Measurements from ENCODE around the gene ABHD16A. TPM values are rescaled to one million over a fixed set of nuclear protein-coding genes. Genes with fewer than 3 reads are reported as not detected.

ABHD16A gene
- total and polyA plus RNA-seq, 2 of the 13 experiments (the other 11 are each of a cell fraction or from before 2014, with no cell fraction given) = 43.5 to 45.4 TPM

DNA sequence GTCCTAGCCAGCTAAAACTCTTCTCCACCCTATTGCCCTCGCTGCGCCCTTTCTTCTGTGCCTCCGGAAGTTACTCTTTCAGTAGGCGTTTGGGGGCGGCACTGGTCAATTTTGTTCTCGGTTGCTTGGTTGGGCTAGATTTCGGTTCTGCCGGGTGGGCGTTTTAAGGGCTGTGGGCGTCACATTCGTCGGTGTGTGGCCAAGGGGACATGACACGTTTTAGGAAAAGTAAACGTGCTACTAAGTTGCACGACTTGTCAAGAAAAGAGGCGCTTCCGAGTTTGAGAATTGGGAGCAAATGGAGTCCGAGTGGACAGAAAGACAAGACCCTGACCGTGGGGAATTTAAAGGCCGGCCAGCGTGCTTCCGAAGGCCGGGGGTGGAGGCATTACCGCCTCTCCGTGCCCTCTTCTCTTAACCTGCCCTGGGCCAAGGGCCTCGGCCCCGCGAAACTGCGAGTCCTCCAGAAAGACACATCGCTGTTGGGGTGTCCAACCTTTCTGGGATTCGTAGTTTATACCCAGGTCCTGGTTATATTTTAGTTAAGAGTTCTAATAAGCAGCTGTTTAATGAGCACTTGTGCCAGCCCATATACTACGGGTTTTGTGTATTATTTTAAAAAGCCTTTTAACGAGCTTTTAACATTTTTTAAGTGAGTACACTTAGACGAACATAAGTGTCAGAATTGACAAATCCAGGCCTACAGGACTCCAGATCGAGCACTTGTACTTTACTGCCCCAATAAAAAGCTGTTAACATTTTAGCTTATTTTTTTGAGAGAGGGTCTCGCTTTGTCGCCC is 50.0 kb downstream of the ABHD16A start (continued):
- TF ChIP-seq, protein P1, sequence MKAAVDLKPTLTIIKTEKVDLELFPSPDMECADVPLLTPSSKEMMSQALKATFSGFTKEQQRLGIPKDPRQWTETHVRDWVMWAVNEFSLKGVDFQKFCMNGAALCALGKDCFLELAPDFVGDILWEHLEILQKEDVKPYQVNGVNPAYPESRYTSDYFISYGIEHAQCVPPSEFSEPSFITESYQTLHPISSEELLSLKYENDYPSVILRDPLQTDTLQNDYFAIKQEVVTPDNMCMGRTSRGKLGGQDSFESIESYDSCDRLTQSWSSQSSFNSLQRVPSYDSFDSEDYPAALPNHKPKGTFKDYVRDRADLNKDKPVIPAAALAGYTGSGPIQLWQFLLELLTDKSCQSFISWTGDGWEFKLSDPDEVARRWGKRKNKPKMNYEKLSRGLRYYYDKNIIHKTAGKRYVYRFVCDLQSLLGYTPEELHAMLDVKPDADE (CRISPR knock-in tag; IDR thresholded peaks at IDR 0.05) = no peak
- TF ChIP-seq, protein P2, sequence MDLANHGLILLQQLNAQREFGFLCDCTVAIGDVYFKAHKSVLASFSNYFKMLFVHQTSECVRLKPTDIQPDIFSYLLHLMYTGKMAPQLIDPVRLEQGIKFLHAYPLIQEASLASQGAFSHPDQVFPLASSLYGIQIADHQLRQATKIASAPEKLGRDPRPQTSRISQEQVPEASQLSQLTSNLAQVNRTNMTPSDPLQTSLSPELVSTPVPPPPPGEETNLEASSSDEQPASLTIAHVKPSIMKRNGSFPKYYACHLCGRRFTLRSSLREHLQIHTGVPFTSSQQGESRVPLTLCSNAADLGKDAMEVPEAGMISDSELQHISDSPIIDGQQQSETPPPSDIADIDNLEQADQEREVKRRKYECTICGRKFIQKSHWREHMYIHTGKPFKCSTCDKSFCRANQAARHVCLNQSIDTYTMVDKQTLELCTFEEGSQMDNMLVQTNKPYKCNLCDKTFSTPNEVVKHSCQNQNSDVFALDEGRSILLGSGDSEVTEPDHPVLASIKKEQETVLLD (CRISPR knock-in tag; IDR thresholded peaks at IDR 0.05; ENCODE audit: low read depth) = 0 out of 2 replicates have a peak, but pooled peaks have one; percentile 22
- 0 out of 2 replicates have a peak, but pooled peaks have one; percentile 4 for TF ChIP-seq NFYB (CRISPR knock-in tag; IDR thresholded peaks at IDR 0.05)
- TF ChIP-seq TP53 (CRISPR knock-in tag; conservative IDR thresholded peaks at IDR 0.05) = 0 out of 2 replicates have a peak, but pooled peaks have one; percentile 11
- TF ChIP-seq NFATC3 (CRISPR knock-in tag; IDR thresholded peaks at IDR 0.05) = peak; percentile 85; the same call in 1 of the 2 replicates
- TF ChIP-seq MAFG (CRISPR knock-in tag; IDR thresholded peaks at IDR 0.05) = no peak
- TF ChIP-seq RARA (CRISPR knock-in tag; IDR thresholded peaks at IDR 0.05) = peak; percentile 79
- no peak for TF ChIP-seq PLRG1 (conservative IDR thresholded peaks at IDR 0.05)
- no peak for TF ChIP-seq CEBPB (IDR thresholded peaks at IDR 0.05; ENCODE audit: borderline replicate concordance, low read depth, low read length)
- peak; percentile 33; the same call in 1 of the 2 replicates for TF ChIP-seq PHF21A (CRISPR knock-in tag; IDR thresholded peaks at IDR 0.05)
- TF ChIP-seq, protein P3, sequence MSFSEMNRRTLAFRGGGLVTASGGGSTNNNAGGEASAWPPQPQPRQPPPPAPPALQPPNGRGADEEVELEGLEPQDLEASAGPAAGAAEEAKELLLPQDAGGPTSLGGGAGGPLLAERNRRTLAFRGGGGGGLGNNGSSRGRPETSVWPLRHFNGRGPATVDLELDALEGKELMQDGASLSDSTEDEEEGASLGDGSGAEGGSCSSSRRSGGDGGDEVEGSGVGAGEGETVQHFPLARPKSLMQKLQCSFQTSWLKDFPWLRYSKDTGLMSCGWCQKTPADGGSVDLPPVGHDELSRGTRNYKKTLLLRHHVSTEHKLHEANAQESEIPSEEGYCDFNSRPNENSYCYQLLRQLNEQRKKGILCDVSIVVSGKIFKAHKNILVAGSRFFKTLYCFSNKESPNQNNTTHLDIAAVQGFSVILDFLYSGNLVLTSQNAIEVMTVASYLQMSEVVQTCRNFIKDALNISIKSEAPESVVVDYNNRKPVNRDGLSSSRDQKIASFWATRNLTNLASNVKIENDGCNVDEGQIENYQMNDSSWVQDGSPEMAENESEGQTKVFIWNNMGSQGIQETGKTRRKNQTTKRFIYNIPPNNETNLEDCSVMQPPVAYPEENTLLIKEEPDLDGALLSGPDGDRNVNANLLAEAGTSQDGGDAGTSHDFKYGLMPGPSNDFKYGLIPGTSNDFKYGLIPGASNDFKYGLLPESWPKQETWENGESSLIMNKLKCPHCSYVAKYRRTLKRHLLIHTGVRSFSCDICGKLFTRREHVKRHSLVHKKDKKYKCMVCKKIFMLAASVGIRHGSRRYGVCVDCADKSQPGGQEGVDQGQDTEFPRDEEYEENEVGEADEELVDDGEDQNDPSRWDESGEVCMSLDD (CRISPR knock-in tag; IDR thresholded peaks at IDR 0.05; ENCODE audit: borderline replicate concordance) = no peak
- peak; percentile 25; the same call in 1 of the 2 replicates for TF ChIP-seq PITX1 (CRISPR knock-in tag; IDR thresholded peaks at IDR 0.05)
- TF ChIP-seq MXD4 (CRISPR knock-in tag; IDR thresholded peaks at IDR 0.05) = no peak; the same call in 1 of the 2 replicates
- TF ChIP-seq, protein P4, sequence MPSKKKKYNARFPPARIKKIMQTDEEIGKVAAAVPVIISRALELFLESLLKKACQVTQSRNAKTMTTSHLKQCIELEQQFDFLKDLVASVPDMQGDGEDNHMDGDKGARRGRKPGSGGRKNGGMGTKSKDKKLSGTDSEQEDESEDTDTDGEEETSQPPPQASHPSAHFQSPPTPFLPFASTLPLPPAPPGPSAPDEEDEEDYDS (CRISPR knock-in tag; IDR thresholded peaks at IDR 0.05) = peak; percentile 83
- no peak for TF ChIP-seq ZSCAN20 (CRISPR knock-in tag; IDR thresholded peaks at IDR 0.05; ENCODE audit: borderline replicate concordance)
- no peak; the same call in 1 of the 2 replicates for TF ChIP-seq JUN (CRISPR knock-in tag; IDR thresholded peaks at IDR 0.05)
- 0 out of 2 replicates have a peak, but pooled peaks have one; percentile 20 for TF ChIP-seq ZNF33A (CRISPR knock-in tag; IDR thresholded peaks at IDR 0.05; ENCODE audit: borderline replicate concordance)
- TF ChIP-seq BORCS8-MEF2B (CRISPR knock-in tag; IDR thresholded peaks at IDR 0.05) = no peak; the same call in 1 of the 2 replicates
- TF ChIP-seq, protein P5, sequence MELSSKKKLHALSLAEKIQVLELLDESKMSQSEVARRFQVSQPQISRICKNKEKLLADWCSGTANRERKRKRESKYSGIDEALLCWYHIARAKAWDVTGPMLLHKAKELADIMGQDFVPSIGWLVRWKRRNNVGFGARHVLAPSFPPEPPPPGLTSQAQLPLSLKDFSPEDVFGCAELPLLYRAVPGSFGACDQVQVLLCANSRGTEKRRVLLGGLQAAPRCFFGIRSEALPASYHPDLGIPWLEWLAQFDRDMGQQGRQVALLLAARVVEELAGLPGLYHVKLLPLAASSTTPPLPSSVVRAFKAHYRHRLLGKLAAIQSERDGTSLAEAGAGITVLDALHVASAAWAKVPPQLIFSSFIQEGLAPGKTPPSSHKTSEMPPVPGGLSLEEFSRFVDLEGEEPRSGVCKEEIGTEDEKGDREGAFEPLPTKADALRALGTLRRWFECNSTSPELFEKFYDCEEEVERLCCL (CRISPR knock-in tag; IDR thresholded peaks at IDR 0.05; ENCODE audit: borderline replicate concordance) = 0 out of 2 replicates have a peak, but pooled peaks have one; percentile 81
- TF ChIP-seq ASH2L (IDR thresholded peaks at IDR 0.05; ENCODE audit: insufficient read length, low read depth, low read length) = peak; percentile 44
- peak; percentile 48; the same call in 1 of the 2 replicates for TF ChIP-seq ZNF878 (CRISPR knock-in tag; IDR thresholded peaks at IDR 0.05)
- TF ChIP-seq SIX1 (CRISPR knock-in tag; IDR thresholded peaks at IDR 0.05; ENCODE audit: borderline replicate concordance) = no peak
